SKM-1 (cell line): ENCODE data around the gene ANO4.
"Not testable (repeated sequence)": the region's sequence is repeated elsewhere in the genome, so short reads cannot be mapped to it uniquely, and the experiment has no call there.

Source experiments
- DNase-seq: peaks from one replicate; lab custom pipeline; 2025; ENCODE audit not compliant: unreplicated experiment; lab: John Stamatoyannopoulos, UW

ANO4 gene

GRCh38 chr12:101082706-101083105, 288.1 kb downstream of the ANO4 start:
- DNase-seq = no peak

GRCh38 chr12:101086490-101087135, 292.0 kb downstream of the ANO4 start:
- no peak for DNase-seq

GRCh38 chr12:101087920-101088319, 293.3 kb downstream of the ANO4 start:
- no peak for DNase-seq

- no peak for DNase-seq
Measured at GRCh38 chr12:101089271-101089670, 294.7 kb downstream of the ANO4 start.

- not testable (repeated sequence) for DNase-seq
Measured at GRCh38 chr12:101090222-101090621, 295.6 kb downstream of the ANO4 start.

GRCh38 chr12:101097829-101098580, 303.4 kb downstream of the ANO4 start:
- no peak for DNase-seq

GRCh38 chr12:101107032-101107763, 312.6 kb downstream of the ANO4 start:
- no peak for DNase-seq

- DNase-seq = no peak
Measured at GRCh38 chr12:101108130-101108529, 313.6 kb downstream of the ANO4 start.

- no peak for DNase-seq
Measured at GRCh38 chr12:101110866-101111265, 316.3 kb downstream of the ANO4 start.

- no peak for DNase-seq
Measured at GRCh38 chr12:101111441-101111840, 316.9 kb downstream of the ANO4 start.

- DNase-seq = no peak
Measured at GRCh38 chr12:101115326-101115725, 320.8 kb downstream of the ANO4 start.

GRCh38 chr12:101116911-101117310, 322.3 kb downstream of the ANO4 start:
- DNase-seq = no peak

- no peak for DNase-seq
Measured at GRCh38 chr12:101117842-101118241, 323.3 kb downstream of the ANO4 start.

- no peak for DNase-seq
Measured at GRCh38 chr12:101127521-101128219, 333.1 kb downstream of the ANO4 start.

GRCh38 chr12:101145777-101146431, 351.3 kb downstream of the ANO4 start:
- DNase-seq = not testable (repeated sequence)

- no peak for DNase-seq
Measured at GRCh38 chr12:101165319-101165718, 370.7 kb downstream of the ANO4 start.

- DNase-seq = no peak
Measured at GRCh38 chr12:101166866-101167265, 372.3 kb downstream of the ANO4 start.

- no peak for DNase-seq
Measured at GRCh38 chr12:101168001-101168400, 373.4 kb downstream of the ANO4 start.

GRCh38 chr12:101172316-101172715, 377.7 kb downstream of the ANO4 start:
- DNase-seq = no peak

- DNase-seq = no peak
Measured at GRCh38 chr12:101173197-101173749, 378.7 kb downstream of the ANO4 start.
